ENCODE data around the gene AKR1C1. TPM values are rescaled to one million over a fixed set of nuclear protein-coding genes. Genes with fewer than 3 reads are reported as not detected.
A peak's percentile ranks its signal among the peaks of the same experiment; 100 is the strongest.
"Not testable (repeated sequence)": the region's sequence is repeated elsewhere in the genome, so short reads cannot be mapped to it uniquely, and the experiment has no call there.

The AKR1C1 gene
- total and polyA plus RNA-seq, 9 of the 15 experiments (the other 6 are each of a cell fraction or from before 2014, with no cell fraction given), result 43.5 to 180 (median 82.4) TPM

GRCh38 chr10:4939224-4940072, 23.8 kb upstream of the AKR1C1 start:
- FAIRE-seq, result no peak
- H3K9me1 ChIP-seq (ENCODE audit: control insufficient read depth, insufficient read depth, low read length), result no peaks in the 10 kb centered on the region
- ChIA-PET CTCF (ENCODE audit: low intra/inter-chr PET ratio) (no interaction called here), POLR2A (no interaction called here)
- no peak overlapping the region for H3K4me3 ChIP-seq
- H3K79me2 ChIP-seq (ENCODE audit: control insufficient read depth, insufficient read depth, low read length), result no peaks in the 10 kb centered on the region
- peak; percentile 25; the same call in 2 of the 3 replicates for ATAC-seq
- no peaks in the 10 kb centered on the region for H3K9me3 ChIP-seq (replicated peaks; ENCODE audit: control insufficient read depth, insufficient read depth, low read depth, low read length)
- intact Hi-C loops (cut with micrococcal nuclease), result no loop called here
- H2AFZ ChIP-seq (ENCODE audit: low read depth, low read length), result 0 out of 2 replicates have a peak overlapping the region, but pooled peaks have one; percentile 4
- TF ChIP-seq ZBTB7A (IDR thresholded peaks at IDR 0.05; ENCODE audit: borderline replicate concordance, control insufficient read depth, low read depth, low read length) (no peak), MEIS2 (IDR thresholded peaks at IDR 0.05; ENCODE audit: partially characterized antibody) (peak; percentile 2)
- no TSS peak for BruUV-seq (replicated peaks)
- no peak overlapping the region for H3K9ac ChIP-seq (ENCODE audit: insufficient read depth in 1 of 2, low read depth in 2 of 2, low read length in 2 of 2)
- H4K20me1 ChIP-seq (replicated peaks; ENCODE audit: control insufficient read depth, insufficient read depth, low read length), result no peaks in the 10 kb centered on the region
- H3K27ac ChIP-seq (ENCODE audit: extremely low read depth, low read depth, low read length), result no peak overlapping the region
- peaks cover 0 to 27% of the 10 kb centered on the region in 2 experiments; a peak in 4 of 5 replicates for H3K4me1 ChIP-seq (replicated peaks in 1 of 2; ENCODE audit: control insufficient read depth in 2 of 2, insufficient read depth in 2 of 2, low read length in 2 of 2)
- H3K27me3 ChIP-seq (ENCODE audit: control insufficient read depth in 2 of 2, insufficient read depth in 2 of 2, low read length in 2 of 2), result no peaks in the 10 kb centered on the region
- H3K36me3 ChIP-seq (ENCODE audit: control insufficient read depth, insufficient read depth, low read length), result no peaks in the 10 kb centered on the region; the same call in 2 of the 3 replicates
- in situ Hi-C loops (cut with MboI), result loop anchor here (5.0 kb wide), 1 partner anchor 83 kb away; no protein-coding TSS in a partner anchor
- no peak overlapping the region for H3K4me2 ChIP-seq (ENCODE audit: insufficient read depth, low read length)
- DNase-seq (ENCODE audit: extremely low read depth in 1 of 4, low spot score in 3 of 4), result no peak
- 48% methylated on average over 7 of the region's 7 CpGs for WGBS (ENCODE audit: insufficient coverage, low coverage, missing lambda C conversion rate)

DNA sequence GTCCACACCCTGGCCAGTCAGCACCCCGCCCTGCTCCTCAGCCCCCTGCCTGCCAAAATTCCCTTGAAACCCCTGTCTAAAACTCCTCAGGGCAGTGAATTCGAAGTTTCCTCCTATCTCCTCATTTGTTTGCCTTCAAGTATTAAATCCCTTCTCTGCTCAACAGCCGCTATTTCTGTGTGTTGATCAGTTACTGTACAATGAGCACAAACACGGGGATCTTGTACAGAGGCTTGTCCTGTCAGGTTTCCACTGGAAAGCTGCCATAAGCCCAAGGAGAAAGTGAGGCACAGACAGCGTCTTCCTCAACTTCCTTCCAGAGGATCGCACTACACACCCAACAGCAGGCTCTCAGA, 23.2 kb upstream of the AKR1C1 start:
- H2AFZ ChIP-seq (ENCODE audit: low read depth, low read length), result peak overlapping the region; percentile 52
- H3K4me1 ChIP-seq (replicated peaks in 1 of 2; ENCODE audit: control insufficient read depth in 2 of 2, insufficient read depth in 2 of 2, low read length in 2 of 2), result peaks cover 0 to 27% of the 10 kb centered on the region in 2 experiments; a peak in 4 of 5 replicates
- H3K27ac ChIP-seq (ENCODE audit: extremely low read depth, low read depth, low read length); H3K4me3 ChIP-seq; ATAC-seq; H3K9me3 ChIP-seq (replicated peaks; ENCODE audit: control insufficient read depth, insufficient read depth, low read depth, low read length); H3K79me2 ChIP-seq (ENCODE audit: control insufficient read depth, insufficient read depth, low read length); H3K27me3 ChIP-seq (ENCODE audit: control insufficient read depth in 2 of 2, insufficient read depth in 2 of 2, low read length in 2 of 2); DNase-seq (ENCODE audit: extremely low read depth in 1 of 4, low spot score in 3 of 4); H3K9me1 ChIP-seq (ENCODE audit: control insufficient read depth, insufficient read depth, low read length); POLR2A ChIA-PET; FAIRE-seq; H4K20me1 ChIP-seq (replicated peaks; ENCODE audit: control insufficient read depth, insufficient read depth, low read length); H3K4me2 ChIP-seq (ENCODE audit: insufficient read depth, low read length); intact Hi-C loops (cut with micrococcal nuclease); H3K36me3 ChIP-seq (ENCODE audit: control insufficient read depth, insufficient read depth, low read length); CTCF ChIA-PET (ENCODE audit: low intra/inter-chr PET ratio); BruUV-seq (replicated peaks): not testable (repeated sequence)
- in situ Hi-C loops (cut with MboI), result loop anchor here (5.0 kb wide), 1 partner anchor 82 kb away; no protein-coding TSS in a partner anchor
- H3K9ac ChIP-seq (ENCODE audit: insufficient read depth in 1 of 2, low read depth in 2 of 2, low read length in 2 of 2), result 0 out of 4 replicates have a peak overlapping the region, but pooled peaks of 1 of the 2 experiments have one; percentile 13
- 31% methylated on average over 3 of the region's 6 CpGs for WGBS (ENCODE audit: insufficient coverage, low coverage, missing lambda C conversion rate)
- TF ChIP-seq CXXC5 (CRISPR knock-in tag; IDR thresholded peaks at IDR 0.05) (0 out of 2 replicates have a peak, but pooled peaks have one; percentile 9), DMBX1 (CRISPR knock-in tag; IDR thresholded peaks at IDR 0.05; ENCODE audit: borderline replicate concordance) (peak; percentile 69; the same call in 1 of the 2 replicates)
